ENCODE results near the gene BTBD10. TPM values are rescaled to one million over a fixed set of nuclear protein-coding genes. Genes with fewer than 3 reads are reported as not detected.

The BTBD10 gene
- polyA plus RNA-seq (143 and 146 TPM in 2 replicates), polyA minus RNA-seq (238 and 240 TPM in 2 replicates)

DNA sequence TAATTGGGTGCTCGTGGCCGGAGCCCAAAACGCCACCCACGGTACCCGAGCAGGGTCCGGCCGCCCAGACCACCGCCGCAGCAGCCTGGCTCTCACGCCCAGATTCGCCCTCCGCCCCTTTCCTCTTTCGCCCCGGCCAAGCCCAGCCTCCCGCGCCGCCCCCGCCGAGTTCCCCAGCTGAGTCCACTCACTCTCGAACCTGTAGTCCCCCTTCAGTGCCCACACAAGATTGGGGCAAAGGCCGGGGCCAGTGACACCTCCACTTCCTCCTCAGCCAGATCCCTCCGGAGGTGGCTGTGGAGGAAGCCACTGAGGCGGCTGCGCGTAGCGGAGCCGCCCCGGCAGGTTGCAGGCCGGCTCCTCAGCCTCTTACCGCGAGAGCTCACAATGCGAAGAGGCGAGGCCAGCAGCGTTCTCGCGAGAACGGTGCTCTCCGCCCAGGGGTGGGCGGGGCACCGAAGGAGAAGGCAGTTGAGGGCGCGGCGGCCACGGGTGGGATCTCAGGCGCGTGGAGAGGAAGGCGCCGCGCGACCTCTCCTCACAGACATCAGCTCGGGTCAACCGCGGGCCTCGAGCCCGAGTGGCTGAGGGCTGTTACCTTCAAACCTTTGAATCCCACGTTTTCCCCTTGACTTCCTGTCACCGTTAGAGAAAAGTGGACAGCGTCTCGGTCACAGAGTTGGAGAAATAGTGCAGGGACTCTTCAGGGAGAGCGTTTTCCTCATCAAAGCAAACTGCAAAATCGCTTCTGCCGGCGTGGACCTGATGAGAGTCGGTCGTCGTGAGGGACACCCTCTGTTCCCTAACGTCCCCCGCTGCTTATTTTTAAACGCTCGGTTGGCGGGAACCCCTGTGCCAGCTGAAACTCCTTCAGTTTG is at the start of gene BTBD10:
Gene BTBD10 (minus strand): TSS at position 322 of the 878 bp plus-strand sequence. CDS start 18,098 bp downstream, outside the sequence.
- H2AFZ ChIP-seq (ENCODE audit: low read depth, low read length) = peak within 1 kb of the TSS; percentile 96
- no peaks in the 10 kb centered on the region for H4K20me1 ChIP-seq (ENCODE audit: insufficient read depth)
- peak within 1 kb of the TSS; percentile 87 for H3K4me3 ChIP-seq (ENCODE audit: low read length)
- peak within 1 kb of the TSS; percentile 74 for H3K4me2 ChIP-seq (ENCODE audit: low read length)
- no peaks in the 10 kb centered on the region for H3K9me2 ChIP-seq (ENCODE audit: insufficient read depth, low read length)
- H3K27me3 ChIP-seq (ENCODE audit: insufficient read depth, low read depth, low read length) = no peaks in the 10 kb centered on the region
- H3K9ac ChIP-seq (ENCODE audit: low read length) = peak within 1 kb of the TSS; percentile 99
- no peaks in the 10 kb centered on the region for H3K9me3 ChIP-seq (ENCODE audit: low read length)
- peaks cover 41% of the 10 kb centered on the region for H3K79me2 ChIP-seq (replicated peaks; ENCODE audit: insufficient read depth, low read length)
- no peaks in the 10 kb centered on the region for H3F3A ChIP-seq (ENCODE audit: insufficient read depth, low read length, poor library complexity, severe bottlenecking)
- H3K27ac ChIP-seq (ENCODE audit: low read length) = peak within 1 kb of the TSS; percentile 98
- TF ChIP-seq, protein P1, sequence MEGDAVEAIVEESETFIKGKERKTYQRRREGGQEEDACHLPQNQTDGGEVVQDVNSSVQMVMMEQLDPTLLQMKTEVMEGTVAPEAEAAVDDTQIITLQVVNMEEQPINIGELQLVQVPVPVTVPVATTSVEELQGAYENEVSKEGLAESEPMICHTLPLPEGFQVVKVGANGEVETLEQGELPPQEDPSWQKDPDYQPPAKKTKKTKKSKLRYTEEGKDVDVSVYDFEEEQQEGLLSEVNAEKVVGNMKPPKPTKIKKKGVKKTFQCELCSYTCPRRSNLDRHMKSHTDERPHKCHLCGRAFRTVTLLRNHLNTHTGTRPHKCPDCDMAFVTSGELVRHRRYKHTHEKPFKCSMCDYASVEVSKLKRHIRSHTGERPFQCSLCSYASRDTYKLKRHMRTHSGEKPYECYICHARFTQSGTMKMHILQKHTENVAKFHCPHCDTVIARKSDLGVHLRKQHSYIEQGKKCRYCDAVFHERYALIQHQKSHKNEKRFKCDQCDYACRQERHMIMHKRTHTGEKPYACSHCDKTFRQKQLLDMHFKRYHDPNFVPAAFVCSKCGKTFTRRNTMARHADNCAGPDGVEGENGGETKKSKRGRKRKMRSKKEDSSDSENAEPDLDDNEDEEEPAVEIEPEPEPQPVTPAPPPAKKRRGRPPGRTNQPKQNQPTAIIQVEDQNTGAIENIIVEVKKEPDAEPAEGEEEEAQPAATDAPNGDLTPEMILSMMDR (IDR thresholded peaks at IDR 0.05; ENCODE audit: poor library complexity, severe bottlenecking) = no peak
- TF ChIP-seq TAF1 (IDR thresholded peaks at IDR 0.05; ENCODE audit: low read depth) = peak; percentile 76
- TF ChIP-seq, protein P2, sequence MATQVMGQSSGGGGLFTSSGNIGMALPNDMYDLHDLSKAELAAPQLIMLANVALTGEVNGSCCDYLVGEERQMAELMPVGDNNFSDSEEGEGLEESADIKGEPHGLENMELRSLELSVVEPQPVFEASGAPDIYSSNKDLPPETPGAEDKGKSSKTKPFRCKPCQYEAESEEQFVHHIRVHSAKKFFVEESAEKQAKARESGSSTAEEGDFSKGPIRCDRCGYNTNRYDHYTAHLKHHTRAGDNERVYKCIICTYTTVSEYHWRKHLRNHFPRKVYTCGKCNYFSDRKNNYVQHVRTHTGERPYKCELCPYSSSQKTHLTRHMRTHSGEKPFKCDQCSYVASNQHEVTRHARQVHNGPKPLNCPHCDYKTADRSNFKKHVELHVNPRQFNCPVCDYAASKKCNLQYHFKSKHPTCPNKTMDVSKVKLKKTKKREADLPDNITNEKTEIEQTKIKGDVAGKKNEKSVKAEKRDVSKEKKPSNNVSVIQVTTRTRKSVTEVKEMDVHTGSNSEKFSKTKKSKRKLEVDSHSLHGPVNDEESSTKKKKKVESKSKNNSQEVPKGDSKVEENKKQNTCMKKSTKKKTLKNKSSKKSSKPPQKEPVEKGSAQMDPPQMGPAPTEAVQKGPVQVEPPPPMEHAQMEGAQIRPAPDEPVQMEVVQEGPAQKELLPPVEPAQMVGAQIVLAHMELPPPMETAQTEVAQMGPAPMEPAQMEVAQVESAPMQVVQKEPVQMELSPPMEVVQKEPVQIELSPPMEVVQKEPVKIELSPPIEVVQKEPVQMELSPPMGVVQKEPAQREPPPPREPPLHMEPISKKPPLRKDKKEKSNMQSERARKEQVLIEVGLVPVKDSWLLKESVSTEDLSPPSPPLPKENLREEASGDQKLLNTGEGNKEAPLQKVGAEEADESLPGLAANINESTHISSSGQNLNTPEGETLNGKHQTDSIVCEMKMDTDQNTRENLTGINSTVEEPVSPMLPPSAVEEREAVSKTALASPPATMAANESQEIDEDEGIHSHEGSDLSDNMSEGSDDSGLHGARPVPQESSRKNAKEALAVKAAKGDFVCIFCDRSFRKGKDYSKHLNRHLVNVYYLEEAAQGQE (IDR thresholded peaks at IDR 0.05; ENCODE audit: borderline replicate concordance) = peak; percentile 82
- peak; percentile 89 for TF ChIP-seq POLR2AphosphoS5 (IDR thresholded peaks at IDR 0.05)
- peak; percentile 36 for TF ChIP-seq EP300 (conservative IDR thresholded peaks at IDR 0.05; ENCODE audit: poor library complexity, severe bottlenecking)
- TF ChIP-seq MXI1 (conservative IDR thresholded peaks at IDR 0.05; ENCODE audit: poor library complexity, severe bottlenecking) = peak; percentile 92
- no peak for TF ChIP-seq SMC3 (conservative IDR thresholded peaks at IDR 0.05; ENCODE audit: poor library complexity)
- no peak for TF ChIP-seq RAD21 (conservative IDR thresholded peaks at IDR 0.05)
- no peaks in the 10 kb centered on the region for H3K36me3 ChIP-seq (ENCODE audit: insufficient read depth, low read length)

DNA sequence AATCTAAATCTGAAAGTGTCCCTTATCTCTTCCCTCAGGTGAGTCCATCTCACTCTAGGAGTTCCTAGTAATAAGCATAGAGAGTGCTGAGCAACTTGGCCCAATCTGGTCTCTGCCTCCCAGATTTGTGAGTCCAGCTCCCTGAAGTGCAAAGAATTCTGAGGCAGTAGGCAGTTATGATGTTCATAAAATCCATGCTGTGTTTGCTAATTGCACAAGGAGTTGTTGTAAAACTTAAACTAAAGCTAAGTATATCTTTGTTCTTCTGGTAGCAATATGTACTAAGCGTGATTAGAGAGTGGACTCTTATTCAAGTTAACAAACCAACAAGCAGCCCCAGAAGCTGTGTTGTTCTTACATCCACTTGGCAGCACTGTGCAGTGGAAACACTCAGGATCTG is 40.4 kb upstream of the BTBD10 start:
- no peak for TF ChIP-seq MXI1 (conservative IDR thresholded peaks at IDR 0.05; ENCODE audit: poor library complexity, severe bottlenecking)
- TF ChIP-seq EZH2 (IDR thresholded peaks at IDR 0.05; ENCODE audit: borderline replicate concordance, insufficient read depth, low read length, poor library complexity, severe bottlenecking) = no peak
- no peak for TF ChIP-seq POLR2AphosphoS5 (IDR thresholded peaks at IDR 0.05)
- TF ChIP-seq TAF1 (IDR thresholded peaks at IDR 0.05; ENCODE audit: low read depth) = no peak
- TF ChIP-seq RAD21 (conservative IDR thresholded peaks at IDR 0.05) = no peak
- TF ChIP-seq, protein P1 (IDR thresholded peaks at IDR 0.05; ENCODE audit: poor library complexity, severe bottlenecking) = no peak
- TF ChIP-seq EP300 (conservative IDR thresholded peaks at IDR 0.05; ENCODE audit: poor library complexity, severe bottlenecking) = no peak
- TF ChIP-seq SMC3 (conservative IDR thresholded peaks at IDR 0.05; ENCODE audit: poor library complexity) = no peak
- TF ChIP-seq, protein P2 (IDR thresholded peaks at IDR 0.05; ENCODE audit: borderline replicate concordance) = no peak
- no peak overlapping the region for H3K4me2 ChIP-seq (ENCODE audit: low read length)

More for the DNA sequence above, 40.4 kb upstream of the BTBD10 start:
- Histone ChIP-seq H3K79me2 (replicated peaks; ENCODE audit: insufficient read depth, low read length) (no peaks in the 10 kb centered on the region), H3K9ac (ENCODE audit: low read length) (no peak overlapping the region), H3K27me3 (ENCODE audit: insufficient read depth, low read depth, low read length) (no peaks in the 10 kb centered on the region), H3F3A (ENCODE audit: insufficient read depth, low read length, poor library complexity, severe bottlenecking) (no peaks in the 10 kb centered on the region), H3K36me3 (ENCODE audit: insufficient read depth, low read length) (no peaks in the 10 kb centered on the region), H3K27ac (ENCODE audit: low read length) (no peak overlapping the region), H4K20me1 (ENCODE audit: insufficient read depth) (no peaks in the 10 kb centered on the region), H3K9me2 (ENCODE audit: insufficient read depth, low read length) (no peaks in the 10 kb centered on the region), H2AFZ (ENCODE audit: low read depth, low read length) (no peak overlapping the region), H3K4me3 (ENCODE audit: low read length) (no peak overlapping the region), H3K9me3 (ENCODE audit: low read length) (no peaks in the 10 kb centered on the region)

All from neural cell (in vitro differentiated cells).